Lower leg skin (tissue), 4 donors: ENCODE results near the gene COL4A6. TPM values are rescaled to one million over a fixed set of nuclear protein-coding genes. Genes with fewer than 3 reads are reported as not detected.
A peak's percentile ranks its signal among the peaks of the same experiment; 100 is the strongest.

Source experiments
- DNase-seq, 2 donors: peaks; one replicate each; pipeline ENCODE4 v3.0.0-alpha.2; 2019; ENCODE audit warnings: low spot score in 2 of 2
- H3K4me3 ChIP-seq: fragments of 200-600 bp; sonication (generic); 2 replicates; pipeline ENCODE4 v1.5.1; 2017; ENCODE audit warnings: mild to moderate bottlenecking, low read depth; ENCODE audit not compliant: poor library complexity, severe bottlenecking
- CTCF ChIP-seq, 3 donors: fragments of 450-650 bp; IDR thresholded peaks; one replicate each; pipeline ENCODE4 v1.5.1; 2016; ENCODE audit warnings: antibody characterized with exemption in 3 of 3, mild to moderate bottlenecking in 3 of 3, moderate library complexity in 2 of 3
- POLR2A ChIP-seq, 2 donors: fragments of 450-650 bp; IDR thresholded peaks; one replicate each; pipeline ENCODE4 v1.6.1; 2016 to 2017; ENCODE audit warnings: antibody characterized with exemption in 2 of 2, mild to moderate bottlenecking in 1 of 2, moderate library complexity in 1 of 2
- WGBS, 2 donors: methylation state at CpG; one replicate each; pipeline ENCODE4 v1.1.5; 2018; 5-methylcytosine and 5-hydroxymethylcytosine counted together
- intact Hi-C: fragments of 100-400 bp; cut with DNase I; formaldehyde crosslinking; loops from one replicate; pipeline ENCODE4 v1.15.0; 2023; ENCODE audit warnings: low total_unique reads
- total RNA-seq, 4 donors: library from RNA; depleted of rRNA; stranded (reverse); fragments of >200 nt; gene quantifications; one replicate each; pipeline ENCODE4 v1.1.0, GENCODE V29; 2016

COL4A6 gene
- total RNA-seq, 4 donors from 2014 or later, result 9.4 to 15.3 (median 11.6) TPM

- TF ChIP-seq POLR2A (IDR thresholded peaks at IDR 0.05) (no peak), CTCF (IDR thresholded peaks at IDR 0.05) (no peak)
- 28 to 57% methylated on average over 4 of the region's 4 CpGs for WGBS, 2 donors
- no peak overlapping the region for H3K4me3 ChIP-seq
- intact Hi-C loops, result no loop called here
- DNase-seq, result peak in 1 of 2 donors; percentile 13
These were observed 169.7 kb downstream of the COL4A6 start for GRCh38 chrX:108268434-108269080.

- TF ChIP-seq POLR2A (IDR thresholded peaks at IDR 0.05) (no peak), CTCF (IDR thresholded peaks at IDR 0.05) (no peak)
- intact Hi-C loops, result no loop called here
- H3K4me3 ChIP-seq, result no peak overlapping the region
- DNase-seq, result no peak
- 21% methylated on average over 2 of the region's 2 CpGs for WGBS, 2 donors
These were observed 170.7 kb downstream of the COL4A6 start for GRCh38 chrX:108267557-108267956.

- H3K4me3 ChIP-seq, result no peak overlapping the region
- TF ChIP-seq CTCF (IDR thresholded peaks at IDR 0.05), result no peak
- TF ChIP-seq POLR2A (IDR thresholded peaks at IDR 0.05), result no peak
- intact Hi-C loops, result no loop called here
- DNase-seq, result no peak
- whole genome bisulfite sequencing, 2 donors, result 27 to 38% methylated on average over 2 of the region's 2 CpGs
These were observed 173.8 kb downstream of the COL4A6 start for GRCh38 chrX:108264376-108264775.

- TF ChIP-seq POLR2A (IDR thresholded peaks at IDR 0.05), result no peak
- no peak for TF ChIP-seq CTCF (IDR thresholded peaks at IDR 0.05)
- DNase-seq, result no peak
- no peak overlapping the region for H3K4me3 ChIP-seq
- intact Hi-C loops, result no loop called here
These were observed 176.5 kb downstream of the COL4A6 start for GRCh38 chrX:108261549-108262203.

- no peak overlapping the region for H3K4me3 ChIP-seq
- 67 to 68% methylated on average over 5 of the region's 5 CpGs for WGBS, 2 donors
- DNase-seq, result no peak
- intact Hi-C loops, result no loop called here
- no peak for TF ChIP-seq POLR2A (IDR thresholded peaks at IDR 0.05)
- TF ChIP-seq CTCF (IDR thresholded peaks at IDR 0.05), result no peak
These were observed 180.7 kb downstream of the COL4A6 start for GRCh38 chrX:108257556-108257955.

GRCh38 chrX:108254636-108255035 is 183.6 kb downstream of the COL4A6 start:
- intact Hi-C loops, result no loop called here
- no peak overlapping the region for H3K4me3 ChIP-seq
- no peak for DNase-seq
- TF ChIP-seq CTCF (IDR thresholded peaks at IDR 0.05), result no peak
- TF ChIP-seq POLR2A (IDR thresholded peaks at IDR 0.05), result no peak
